Activated T-cell treated with anti-CD3 and anti-CD28 coated beads for 1 hour (primary cell): ENCODE results near the gene GNB1.
"Not testable (repeated sequence)": the region's sequence is repeated elsewhere in the genome, so short reads cannot be mapped to it uniquely, and the experiment has no call there.

ENCODE experiments used
- DNase-seq: peaks from one replicate; pipeline ENCODE4 v3.0.0-alpha.2; 2020; ENCODE audit warnings: low read depth

The GNB1 gene

DNA sequence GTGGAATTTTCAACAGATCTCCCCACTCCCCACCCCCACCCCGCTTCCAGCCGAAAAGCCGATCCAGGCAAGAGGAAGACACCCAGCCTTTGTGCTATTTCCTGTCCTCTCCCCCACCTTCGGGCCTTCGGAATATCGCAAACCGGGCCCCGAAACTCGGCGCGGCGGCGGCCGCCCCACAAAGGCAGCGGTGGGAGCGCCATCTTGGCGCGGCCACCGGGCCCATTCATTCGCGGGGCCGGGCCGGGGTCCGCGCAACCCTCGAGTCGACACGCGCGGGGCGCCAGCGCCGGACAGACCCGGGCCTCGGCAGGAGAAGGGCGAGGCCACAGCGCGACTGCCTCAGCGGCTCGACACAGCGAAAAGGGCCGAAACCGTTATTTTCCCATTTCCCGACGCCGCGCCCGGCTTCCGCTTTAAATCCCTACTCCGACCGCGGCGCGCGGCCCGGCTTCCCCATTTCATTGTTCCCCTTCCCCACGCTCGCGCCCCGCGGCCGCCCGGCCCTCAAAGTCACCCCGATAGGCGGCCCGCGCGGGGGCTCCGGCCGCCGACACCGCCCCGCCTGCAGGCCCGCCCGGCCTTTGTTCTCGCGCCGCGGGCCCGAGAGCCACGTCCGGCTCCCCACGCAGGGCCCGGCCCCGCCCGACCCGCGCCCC, 911 bp downstream of the GNB1 start:
- DNase-seq, result no peak

- no peak for DNase-seq
Observed at GRCh38 chr1:1889090-1889750, 1.7 kb downstream of the GNB1 start.

DNA sequence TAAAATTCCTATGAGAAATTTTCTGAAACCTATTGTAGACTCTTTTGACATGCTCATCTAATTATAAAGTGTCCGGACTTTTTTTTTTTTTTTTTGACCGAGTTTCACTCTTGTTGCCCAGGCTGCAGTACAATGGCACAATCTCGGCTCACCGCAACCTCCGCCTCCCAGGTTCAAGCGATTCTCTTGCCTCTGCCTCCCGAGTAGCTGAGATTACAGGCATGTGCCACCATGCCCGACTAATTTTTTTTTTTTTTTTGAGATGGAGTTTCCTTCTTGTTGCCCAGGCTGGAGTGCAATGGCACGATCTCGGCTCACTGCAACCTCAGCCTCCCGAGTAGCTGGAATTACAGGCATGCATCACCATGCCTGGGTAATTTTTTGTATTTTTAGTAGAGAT, 7.0 kb downstream of the GNB1 start:
- DNase-seq, result not testable (repeated sequence)

DNA sequence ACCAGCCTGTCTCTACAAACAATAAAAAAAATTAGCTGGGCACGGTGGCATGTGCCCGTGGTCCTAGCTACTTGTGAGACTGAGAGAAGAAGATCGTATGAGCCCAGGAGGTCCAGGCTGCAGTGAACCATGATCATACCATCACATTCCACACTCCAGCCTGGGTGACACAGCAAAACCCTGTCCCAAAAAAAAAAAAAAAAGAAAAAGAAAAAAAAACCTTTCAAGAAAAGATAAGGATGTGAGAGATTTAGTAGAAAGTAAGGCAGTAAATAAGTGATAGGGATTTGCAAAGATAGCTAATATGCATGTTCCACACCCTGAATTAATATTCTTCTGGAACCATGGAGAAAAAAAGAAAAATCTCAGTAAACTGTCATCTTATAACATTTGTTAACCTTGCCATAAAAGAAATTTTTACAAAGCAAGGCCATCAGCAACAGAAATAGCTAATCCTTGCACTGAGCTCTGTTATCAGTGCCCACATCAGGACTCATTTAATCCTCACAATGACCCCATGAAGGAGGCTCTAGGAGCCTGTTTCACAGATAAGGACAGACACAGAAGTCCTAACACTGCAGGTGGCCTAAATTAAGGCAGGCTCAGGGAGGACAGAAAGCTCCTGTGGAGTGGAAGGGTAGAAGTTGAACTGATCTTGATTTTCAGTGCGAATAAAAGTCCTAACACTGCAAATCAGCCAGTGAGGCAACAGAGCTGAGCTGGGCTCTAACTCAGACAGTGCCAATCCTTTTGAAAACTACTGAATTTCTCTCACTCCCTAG, 7.6 kb downstream of the GNB1 start:
- no peak for DNase-seq

GRCh38 chr1:1881727-1882126, 9.2 kb downstream of the GNB1 start:
- DNase-seq, result no peak

GRCh38 chr1:1880617-1881312, 10.1 kb downstream of the GNB1 start:
- DNase-seq, result no peak

DNA sequence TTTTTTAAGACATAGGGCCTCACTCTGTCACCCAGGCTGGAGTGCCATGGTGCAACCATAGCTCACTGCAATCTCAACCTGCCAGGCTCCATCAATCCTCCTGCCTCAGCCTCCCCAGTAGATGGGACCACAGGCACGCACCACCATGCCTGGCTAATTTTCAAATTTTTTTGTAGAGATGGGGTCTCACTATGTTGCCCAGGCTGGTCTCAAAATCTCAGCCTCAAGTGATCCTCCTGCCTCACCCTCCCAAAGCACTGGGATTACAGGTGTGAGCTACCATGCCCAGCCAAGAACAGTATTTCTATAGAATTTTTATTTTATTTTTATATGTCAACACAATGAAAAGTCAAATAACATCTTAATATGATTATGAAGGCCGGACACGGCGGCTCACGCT, 10.9 kb downstream of the GNB1 start:
- DNase-seq, result no peak

- no peak for DNase-seq
Observed at GRCh38 chr1:1877865-1878436, 12.9 kb downstream of the GNB1 start.

- DNase-seq, result no peak
Observed at GRCh38 chr1:1876335-1876930, 14.5 kb downstream of the GNB1 start.

- DNase-seq, result no peak
Observed at GRCh38 chr1:1875932-1876331, 15.0 kb downstream of the GNB1 start.

DNA sequence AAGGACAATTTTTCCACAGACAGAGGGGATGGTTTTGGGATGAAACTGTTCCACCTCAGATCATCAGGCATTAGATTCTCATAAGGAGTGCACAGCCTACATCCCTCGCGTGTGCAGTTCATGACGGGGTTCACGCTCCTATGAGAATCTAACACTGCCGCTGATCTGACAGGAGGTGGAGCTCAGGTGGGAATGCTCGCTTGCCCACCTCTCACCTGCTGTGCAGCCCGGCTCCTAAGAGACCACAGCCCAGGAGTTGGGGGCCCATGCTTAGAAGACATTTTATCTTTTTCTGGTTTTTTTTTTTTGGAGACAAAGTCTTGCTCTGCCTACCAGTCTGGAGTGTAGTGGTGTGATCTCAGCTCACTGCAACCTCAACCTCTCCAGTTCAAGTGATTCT, 16.0 kb downstream of the GNB1 start:
- no peak for DNase-seq

DNA sequence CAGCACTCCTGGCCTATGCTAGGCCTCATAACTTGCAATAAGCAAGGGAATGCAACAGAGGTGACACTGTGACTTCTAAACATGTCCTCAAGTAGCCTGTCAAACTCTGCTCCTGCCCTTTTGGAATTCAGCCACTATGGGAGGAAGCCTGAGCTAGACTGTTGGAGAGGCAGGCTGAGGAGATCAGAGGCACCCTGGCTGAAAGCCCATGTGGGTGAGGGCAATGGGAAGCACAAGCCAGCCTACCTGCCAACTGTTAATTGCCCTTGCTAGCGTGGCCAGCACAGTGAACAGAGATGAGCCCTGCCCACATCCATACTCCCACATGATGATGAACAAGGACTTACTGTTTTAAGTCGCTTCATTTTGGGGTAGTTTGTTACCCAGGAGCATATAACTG, 17.7 kb downstream of the GNB1 start:
- no peak for DNase-seq

GRCh38 chr1:1872329-1872994, 18.4 kb downstream of the GNB1 start:
- DNase-seq, result no peak

GRCh38 chr1:1869469-1869868, 21.4 kb downstream of the GNB1 start:
- no peak for DNase-seq

DNA sequence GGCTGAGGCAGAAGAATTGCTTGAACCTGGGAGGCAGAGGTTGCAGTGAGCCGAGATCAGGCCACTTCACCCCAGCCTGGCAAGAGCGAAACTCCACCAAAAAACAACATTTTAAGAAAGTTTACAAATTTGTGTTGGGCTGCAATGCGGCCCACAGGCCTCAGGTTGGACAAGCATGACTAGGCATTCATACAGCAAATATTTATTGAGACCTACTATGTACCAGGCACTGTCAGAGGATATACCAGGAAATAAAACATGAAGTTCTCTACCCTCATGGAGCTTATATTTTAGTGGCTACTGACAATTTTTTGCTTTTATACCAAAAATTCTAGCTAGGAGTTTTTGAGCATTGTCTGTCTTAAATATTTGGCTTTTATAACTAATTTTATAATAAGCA, 23.7 kb downstream of the GNB1 start:
- DNase-seq, result no peak

DNA sequence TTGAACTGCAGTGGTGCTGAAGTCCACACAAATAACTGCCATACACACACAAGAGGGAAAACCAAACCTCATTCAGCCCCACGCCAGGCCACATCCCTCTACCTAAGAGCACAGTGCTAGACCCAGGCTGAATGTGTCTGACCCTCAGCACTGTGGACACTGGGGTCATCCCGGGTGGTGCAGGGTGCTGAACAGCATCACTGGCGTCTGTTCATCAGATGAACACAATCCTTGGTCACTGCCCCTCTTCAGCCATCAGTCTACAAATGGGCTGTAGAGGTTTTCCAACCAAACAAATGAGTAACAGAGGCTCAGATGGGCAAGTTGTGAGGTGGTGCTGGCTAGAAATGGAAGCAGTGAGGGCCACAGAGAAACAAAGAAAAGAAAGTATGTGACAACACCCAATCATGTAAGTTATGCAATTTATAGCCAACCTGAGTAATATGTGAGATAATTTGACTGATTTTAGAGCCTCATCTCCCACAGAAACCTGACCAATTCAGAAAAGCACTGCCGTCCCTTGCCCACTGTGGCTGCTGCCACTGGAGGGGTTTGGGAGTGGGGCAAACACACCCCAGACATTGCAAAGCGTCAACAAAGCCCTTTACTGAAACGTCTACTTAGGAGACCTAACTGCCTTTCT, 27.9 kb downstream of the GNB1 start:
- DNase-seq, result no peak

DNA sequence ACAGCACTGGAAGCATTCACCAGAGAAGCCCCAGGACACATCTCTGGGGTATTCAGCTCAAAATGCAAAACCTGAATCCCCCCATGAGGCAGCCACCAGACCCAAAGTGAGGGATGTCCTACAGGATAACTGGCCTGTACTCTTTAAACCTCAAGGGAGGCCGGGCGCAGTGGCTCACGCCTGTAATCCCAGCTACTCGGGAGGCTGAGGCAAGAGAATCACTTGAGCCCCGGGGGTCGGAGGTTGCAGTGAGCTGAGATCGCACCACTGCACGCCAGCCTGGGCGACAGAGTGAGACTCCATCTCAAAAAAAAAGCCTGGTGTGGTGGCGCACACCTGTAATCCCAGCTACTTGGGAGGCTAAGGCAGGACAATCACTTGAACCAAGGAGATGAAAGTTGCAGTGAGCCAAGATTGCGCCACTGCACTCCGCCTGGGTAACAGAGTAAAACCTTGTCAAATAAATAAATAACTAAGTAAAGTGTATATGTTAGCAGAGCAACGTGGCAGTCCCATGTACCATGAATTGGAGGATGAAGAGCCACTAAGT, 29.1 kb downstream of the GNB1 start:
- DNase-seq, result not testable (repeated sequence)

- no peak for DNase-seq
Observed at GRCh38 chr1:1861339-1861730, 29.6 kb downstream of the GNB1 start.

DNA sequence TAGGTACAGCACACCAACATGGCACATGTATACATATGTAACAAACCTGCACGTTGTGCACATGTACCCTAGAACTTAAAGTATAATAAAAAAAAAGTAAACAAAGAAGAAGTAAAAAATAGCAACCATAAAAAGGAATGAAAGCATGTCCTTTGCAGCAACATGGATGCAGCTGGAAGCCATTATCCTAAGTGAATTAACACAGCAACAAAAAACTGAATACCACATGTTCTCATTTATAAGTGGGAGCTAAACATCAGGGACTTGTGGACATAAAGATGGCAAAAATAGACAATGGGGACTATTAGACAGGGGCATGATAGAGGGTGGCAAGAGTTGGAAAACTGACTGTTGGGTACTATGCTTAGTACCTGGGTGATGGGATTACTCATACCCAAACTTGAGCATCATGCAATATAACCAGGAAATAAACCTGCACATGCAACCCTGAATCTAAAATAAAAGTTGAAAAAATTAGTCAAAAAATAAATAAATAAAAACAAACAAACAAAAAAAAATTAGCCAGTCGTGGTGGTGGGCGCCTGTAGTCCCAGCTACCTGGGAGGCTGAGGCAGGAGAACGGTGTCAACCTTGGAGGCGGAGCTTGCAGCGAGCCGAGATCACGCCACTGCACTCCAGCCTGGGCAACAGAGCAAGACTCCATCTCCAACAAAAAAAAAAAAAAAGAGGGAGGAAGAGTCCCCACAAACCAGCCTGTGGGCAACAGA, 30.8 kb downstream of the GNB1 start:
- not testable (repeated sequence) for DNase-seq
